NCI-H748 treated with DMSO at 0.1 percent for 48 hours (cell line): ENCODE measurements around the gene PIGP.
A peak's percentile ranks its signal among the peaks of the same experiment; 100 is the strongest.
"Not testable (repeated sequence)": the region's sequence is repeated elsewhere in the genome, so short reads cannot be mapped to it uniquely, and the experiment has no call there.

ENCODE experiments used
- DNase-seq: peaks from one replicate; lab custom pipeline; 2025; lab: John Stamatoyannopoulos, UW

PIGP gene

GRCh38 chr21:37072988-37073416 lies at the start of gene PIGP, which contains the start of gene TTC3:
Gene PIGP (minus strand): TSS chr21:37073071. CDS start chr21:37072515, 556 bp downstream.
Gene TTC3 (plus strand): TSS chr21:37073254. CDS start chr21:37087258, 14,004 bp downstream.
- DNase-seq: peak; percentile 77

- no peak for DNase-seq
Measured at GRCh38 chr21:37119421-37120218, 46.7 kb upstream of the PIGP start.

- DNase-seq: no peak
Measured at GRCh38 chr21:37118187-37118826, 45.4 kb upstream of the PIGP start.

- no peak for DNase-seq
Measured at GRCh38 chr21:37117204-37117603, 44.3 kb upstream of the PIGP start.

- DNase-seq: not testable (repeated sequence)
Measured at GRCh38 chr21:37116459-37116858, 43.6 kb upstream of the PIGP start.

- not testable (repeated sequence) for DNase-seq
Measured at GRCh38 chr21:37114301-37114700, 41.4 kb upstream of the PIGP start.

- DNase-seq: not testable (repeated sequence)
Measured at GRCh38 chr21:37111029-37111428, 38.2 kb upstream of the PIGP start.

- DNase-seq: no peak
Measured at GRCh38 chr21:37106998-37107397, 34.1 kb upstream of the PIGP start.

GRCh38 chr21:37102746-37103145 lies 29.9 kb upstream of the PIGP start:
- not testable (repeated sequence) for DNase-seq

GRCh38 chr21:37101384-37101783 lies 28.5 kb upstream of the PIGP start:
- no peak for DNase-seq

GRCh38 chr21:37100316-37100715 lies 27.4 kb upstream of the PIGP start:
- no peak for DNase-seq

- DNase-seq: no peak
Measured at GRCh38 chr21:37098751-37099150, 25.9 kb upstream of the PIGP start.

- no peak for DNase-seq
Measured at GRCh38 chr21:37095821-37096220, 22.9 kb upstream of the PIGP start.

GRCh38 chr21:37093977-37094376 lies 21.1 kb upstream of the PIGP start:
- no peak for DNase-seq

- no peak for DNase-seq
Measured at GRCh38 chr21:37088186-37088735, 15.4 kb upstream of the PIGP start.

- no peak for DNase-seq
Measured at GRCh38 chr21:37087188-37087587, 14.3 kb upstream of the PIGP start.

- DNase-seq: no peak
Measured at GRCh38 chr21:37085726-37086125, 12.9 kb upstream of the PIGP start.

GRCh38 chr21:37082856-37083528 lies 10.1 kb upstream of the PIGP start:
- DNase-seq: no peak

GRCh38 chr21:37082375-37082774 lies 9.5 kb upstream of the PIGP start:
- no peak for DNase-seq

- DNase-seq: no peak
Measured at GRCh38 chr21:37079211-37079824, 6.4 kb upstream of the PIGP start.

- DNase-seq: no peak
Measured at GRCh38 chr21:37077403-37077802, 4.5 kb upstream of the PIGP start.
